Astrocyte (in vitro differentiated cells and primary cell): ENCODE measurements around the gene ZNF439.

Source experiments
- EZH2 ChIP-seq: IDR thresholded peaks from 2 replicates; pipeline ENCODE4 v1.6.1; 2012; ENCODE audit warnings: mild to moderate bottlenecking, low read length, inconsistent platforms; ENCODE audit not compliant: insufficient read depth
- TF ChIP-seq, protein P1 (sequence below): IDR thresholded peaks from 2 replicates; pipeline ENCODE4 v1.5.1; 2011; ENCODE audit warnings: low read depth, mild to moderate bottlenecking, inconsistent platforms, low read length, moderate library complexity; ENCODE audit not compliant: insufficient read depth

DNA sequence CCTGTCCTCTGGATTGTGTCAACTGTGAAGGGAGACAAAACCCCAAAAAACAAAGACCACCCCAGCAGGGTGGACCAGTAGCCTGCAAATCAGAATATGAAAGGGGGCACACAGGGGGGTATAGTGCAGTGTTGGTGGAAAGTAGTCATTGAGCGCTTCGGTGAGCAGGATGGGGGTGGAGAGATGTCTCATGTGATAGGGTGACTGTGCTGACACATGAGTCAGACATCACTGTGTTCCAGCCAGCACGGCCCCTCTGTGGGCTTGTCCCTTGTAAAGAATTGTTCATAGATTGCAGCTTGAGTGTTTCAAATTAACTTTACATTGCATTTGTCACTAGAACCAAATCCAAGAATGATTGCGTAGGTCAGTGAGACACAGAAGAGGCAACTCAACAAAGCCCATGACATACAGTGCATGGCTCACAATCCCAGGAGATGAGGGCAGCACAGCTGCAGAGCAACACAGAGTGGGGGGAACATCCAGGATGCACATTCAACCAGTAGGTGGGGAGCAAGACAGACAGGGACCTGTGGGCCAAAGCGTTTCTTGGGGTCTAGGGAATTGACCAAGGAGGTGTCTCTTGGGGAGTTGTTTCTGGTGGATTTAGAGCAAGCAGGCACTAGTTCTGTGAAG, 26.9 kb upstream of the ZNF439 start:
- TF ChIP-seq, protein P1, sequence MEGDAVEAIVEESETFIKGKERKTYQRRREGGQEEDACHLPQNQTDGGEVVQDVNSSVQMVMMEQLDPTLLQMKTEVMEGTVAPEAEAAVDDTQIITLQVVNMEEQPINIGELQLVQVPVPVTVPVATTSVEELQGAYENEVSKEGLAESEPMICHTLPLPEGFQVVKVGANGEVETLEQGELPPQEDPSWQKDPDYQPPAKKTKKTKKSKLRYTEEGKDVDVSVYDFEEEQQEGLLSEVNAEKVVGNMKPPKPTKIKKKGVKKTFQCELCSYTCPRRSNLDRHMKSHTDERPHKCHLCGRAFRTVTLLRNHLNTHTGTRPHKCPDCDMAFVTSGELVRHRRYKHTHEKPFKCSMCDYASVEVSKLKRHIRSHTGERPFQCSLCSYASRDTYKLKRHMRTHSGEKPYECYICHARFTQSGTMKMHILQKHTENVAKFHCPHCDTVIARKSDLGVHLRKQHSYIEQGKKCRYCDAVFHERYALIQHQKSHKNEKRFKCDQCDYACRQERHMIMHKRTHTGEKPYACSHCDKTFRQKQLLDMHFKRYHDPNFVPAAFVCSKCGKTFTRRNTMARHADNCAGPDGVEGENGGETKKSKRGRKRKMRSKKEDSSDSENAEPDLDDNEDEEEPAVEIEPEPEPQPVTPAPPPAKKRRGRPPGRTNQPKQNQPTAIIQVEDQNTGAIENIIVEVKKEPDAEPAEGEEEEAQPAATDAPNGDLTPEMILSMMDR: no peak
- TF ChIP-seq EZH2: no peak
